ENCODE results near the gene GPR160. TPM values are rescaled to one million over a fixed set of nuclear protein-coding genes. Genes with fewer than 3 reads are reported as not detected.

GPR160 gene
- 1 to 10 TPM; 1.8 to 5.5 (median 3.8) TPM for total RNA-seq
- total RNA-seq (2013), result 15.4 TPM

DNA sequence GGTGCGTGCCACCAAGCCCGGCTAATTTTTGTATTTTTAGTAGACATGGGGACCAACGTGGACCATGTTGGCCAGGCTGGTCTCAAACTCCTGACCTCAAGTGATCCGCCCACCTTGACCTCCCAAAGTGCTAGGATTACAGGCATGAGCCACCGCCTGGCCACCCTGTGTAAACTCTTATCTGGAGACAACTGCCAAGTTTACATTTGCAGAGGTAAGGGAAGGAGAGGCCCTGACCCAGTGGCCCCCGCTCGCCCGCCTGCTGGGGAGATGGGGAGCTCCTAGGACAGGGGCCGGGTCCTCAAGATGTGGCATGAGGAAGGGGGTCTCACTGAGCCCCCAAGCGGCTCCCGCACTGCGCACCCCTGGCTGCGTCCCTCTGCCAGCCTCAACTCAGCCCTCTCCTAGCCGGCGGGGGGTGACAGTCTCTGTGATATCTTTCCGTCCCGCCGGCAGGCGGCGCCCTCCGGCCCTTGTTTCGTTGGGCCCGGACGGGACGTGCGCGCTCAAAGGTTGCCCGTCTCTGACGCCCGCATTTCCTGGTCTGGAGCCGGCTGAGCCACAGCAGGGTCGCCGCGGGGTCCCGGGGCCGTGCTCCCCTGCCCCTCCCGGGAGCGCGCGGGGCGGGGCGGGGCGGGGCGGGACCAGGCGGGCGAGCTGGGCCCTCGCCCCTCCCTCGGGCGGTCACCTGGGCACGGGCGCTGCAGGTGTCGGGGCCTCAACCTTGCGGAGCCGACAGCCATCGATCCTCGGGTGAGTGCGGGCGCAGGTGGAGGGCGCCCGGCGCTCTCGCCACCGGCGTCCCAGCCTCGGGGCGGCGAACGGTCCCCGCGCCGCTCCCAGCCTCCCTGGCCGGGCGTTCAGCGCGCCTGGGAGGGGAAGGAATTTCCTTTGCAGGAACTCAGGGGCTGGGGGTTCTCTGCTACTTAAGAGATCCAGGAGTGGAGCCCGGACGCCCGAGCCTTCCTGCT, at the start of gene GPR160:
TSS of gene GPR160 (plus strand) at position 533 of the 971 bp plus-strand sequence. CDS start 45,978 bp downstream, outside the sequence.
- WGBS (ENCODE audit: insufficient coverage), result 6% methylated on average over 78 of the region's 78 CpGs
- H3K27ac Mint-ChIP-seq, result peak within 1 kb of the TSS in 1 of 2 donors; percentile 58

GRCh38 chr3:169990431-169990830, 47.4 kb upstream of the GPR160 start:
- no peak overlapping the region for H3K4me3 ChIP-seq (ENCODE audit: low read length)
- H3K36me3 ChIP-seq (ENCODE audit: control insufficient read depth, insufficient read depth, low read length), result peaks cover 68% of the 10 kb centered on the region
- Mint-ChIP-seq H3K4me3 (no peak overlapping the region), H3K27ac (no peak overlapping the region), H3K9me3 (no peaks in the 10 kb centered on the region), H3K27me3 (ENCODE audit: low read depth in 2 of 2) (no peaks in the 10 kb centered on the region), H3K36me3 (peaks cover 13% of the 10 kb centered on the region), H3K4me1 (no peaks in the 10 kb centered on the region)
- ATAC-seq, result no peak
- TF ChIP-seq, protein P1, sequence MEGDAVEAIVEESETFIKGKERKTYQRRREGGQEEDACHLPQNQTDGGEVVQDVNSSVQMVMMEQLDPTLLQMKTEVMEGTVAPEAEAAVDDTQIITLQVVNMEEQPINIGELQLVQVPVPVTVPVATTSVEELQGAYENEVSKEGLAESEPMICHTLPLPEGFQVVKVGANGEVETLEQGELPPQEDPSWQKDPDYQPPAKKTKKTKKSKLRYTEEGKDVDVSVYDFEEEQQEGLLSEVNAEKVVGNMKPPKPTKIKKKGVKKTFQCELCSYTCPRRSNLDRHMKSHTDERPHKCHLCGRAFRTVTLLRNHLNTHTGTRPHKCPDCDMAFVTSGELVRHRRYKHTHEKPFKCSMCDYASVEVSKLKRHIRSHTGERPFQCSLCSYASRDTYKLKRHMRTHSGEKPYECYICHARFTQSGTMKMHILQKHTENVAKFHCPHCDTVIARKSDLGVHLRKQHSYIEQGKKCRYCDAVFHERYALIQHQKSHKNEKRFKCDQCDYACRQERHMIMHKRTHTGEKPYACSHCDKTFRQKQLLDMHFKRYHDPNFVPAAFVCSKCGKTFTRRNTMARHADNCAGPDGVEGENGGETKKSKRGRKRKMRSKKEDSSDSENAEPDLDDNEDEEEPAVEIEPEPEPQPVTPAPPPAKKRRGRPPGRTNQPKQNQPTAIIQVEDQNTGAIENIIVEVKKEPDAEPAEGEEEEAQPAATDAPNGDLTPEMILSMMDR (IDR thresholded peaks at IDR 0.05), result no peak
- H3K27ac ChIP-seq (ENCODE audit: low read length), result no peak overlapping the region
- no CpG with 5 or more reads among the region's 4 CpGs for WGBS (ENCODE audit: insufficient coverage)
- no peaks in the 10 kb centered on the region for H3K27me3 ChIP-seq (ENCODE audit: control insufficient read depth, insufficient read depth, low read length)
- no peaks in the 10 kb centered on the region for H3K4me1 ChIP-seq (ENCODE audit: control insufficient read depth, insufficient read depth, low read length)
- no peak for DNase-seq
- intact Hi-C loops (cut with micrococcal nuclease), result no loop called here
- no peaks in the 10 kb centered on the region for H3K9me3 ChIP-seq (ENCODE audit: control insufficient read depth, insufficient read depth, low read length)

More for the DNA sequence above, at the start of gene GPR160:
- TF ChIP-seq, protein P1 (IDR thresholded peaks at IDR 0.05), result peak; percentile 87
- peak within 1 kb of the TSS; percentile 56 for H3K4me3 ChIP-seq (ENCODE audit: low read length)
- H3K4me1 ChIP-seq (ENCODE audit: control insufficient read depth, insufficient read depth, low read length), result peaks cover 24% of the 10 kb centered on the region
- peak within 1 kb of the TSS; percentile 83 for H3K4me3 Mint-ChIP-seq
- H3K9me3 Mint-ChIP-seq, result no peaks in the 10 kb centered on the region
- no peaks in the 10 kb centered on the region for H3K9me3 ChIP-seq (ENCODE audit: control insufficient read depth, insufficient read depth, low read length)
- ATAC-seq, result peak; percentile 86 to 89 (median 88)
- intact Hi-C loops (cut with micrococcal nuclease), result loop anchor here (5.0 kb wide), 1 partner anchor 270 kb away; the partner anchor contains the start of genes ACTRT3 and TERC
- no peaks in the 10 kb centered on the region for H3K27me3 Mint-ChIP-seq (ENCODE audit: low read depth in 2 of 2)
- no peaks in the 10 kb centered on the region for H3K36me3 ChIP-seq (ENCODE audit: control insufficient read depth, insufficient read depth, low read length)
- H3K27ac ChIP-seq (ENCODE audit: low read length), result no peak within 1 kb of the TSS
- no peaks in the 10 kb centered on the region for H3K27me3 ChIP-seq (ENCODE audit: control insufficient read depth, insufficient read depth, low read length)
- peaks cover 21 to 22% of the 10 kb centered on the region in 2 donors for H3K4me1 Mint-ChIP-seq
- no peaks in the 10 kb centered on the region for H3K36me3 Mint-ChIP-seq
- DNase-seq, result peak; percentile 78 to 87

DNA sequence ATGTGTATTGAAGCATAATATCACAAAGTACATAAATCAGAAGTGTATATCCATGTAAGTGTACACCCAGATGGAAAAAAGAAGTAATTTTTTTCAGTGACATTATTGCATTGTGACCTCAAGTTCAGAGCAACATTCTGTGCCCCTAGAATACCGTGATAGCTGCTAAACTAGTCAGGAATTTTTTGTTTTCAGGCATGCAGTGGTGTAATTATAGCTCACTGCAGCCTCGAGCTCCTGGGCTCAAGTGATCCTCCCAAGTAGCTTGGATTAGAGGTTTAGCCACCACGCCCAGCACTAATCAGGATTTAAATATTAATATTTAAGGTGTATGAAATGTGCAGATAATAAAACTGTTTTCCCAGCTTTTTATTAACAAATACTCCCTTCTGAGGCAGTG, 45.6 kb upstream of the GPR160 start:
- DNase-seq (no peak), ATAC-seq (no peak)
- Mint-ChIP-seq H3K36me3 (peaks cover 18% of the 10 kb centered on the region), H3K27me3 (ENCODE audit: low read depth in 2 of 2) (no peaks in the 10 kb centered on the region), H3K4me1 (no peaks in the 10 kb centered on the region), H3K9me3 (no peaks in the 10 kb centered on the region), H3K27ac (peak overlapping the region in 1 of 2 donors; percentile 2), H3K4me3 (no peak overlapping the region)
- H3K4me3 ChIP-seq (ENCODE audit: low read length), result no peak overlapping the region
- no peak overlapping the region for H3K27ac ChIP-seq (ENCODE audit: low read length)
- H3K4me1 ChIP-seq (ENCODE audit: control insufficient read depth, insufficient read depth, low read length), result no peaks in the 10 kb centered on the region
- H3K9me3 ChIP-seq (ENCODE audit: control insufficient read depth, insufficient read depth, low read length), result no peaks in the 10 kb centered on the region
- WGBS (ENCODE audit: insufficient coverage), result 92% methylated on average over 3 of the region's 3 CpGs
- intact Hi-C loops (cut with micrococcal nuclease), result no loop called here
- no peaks in the 10 kb centered on the region for H3K27me3 ChIP-seq (ENCODE audit: control insufficient read depth, insufficient read depth, low read length)
- H3K36me3 ChIP-seq (ENCODE audit: control insufficient read depth, insufficient read depth, low read length), result peaks cover 62% of the 10 kb centered on the region
- TF ChIP-seq, protein P1 (IDR thresholded peaks at IDR 0.05), result no peak

All from natural killer cell (primary cell).